Measurements from ENCODE around the gene SLC4A5.

DNA sequence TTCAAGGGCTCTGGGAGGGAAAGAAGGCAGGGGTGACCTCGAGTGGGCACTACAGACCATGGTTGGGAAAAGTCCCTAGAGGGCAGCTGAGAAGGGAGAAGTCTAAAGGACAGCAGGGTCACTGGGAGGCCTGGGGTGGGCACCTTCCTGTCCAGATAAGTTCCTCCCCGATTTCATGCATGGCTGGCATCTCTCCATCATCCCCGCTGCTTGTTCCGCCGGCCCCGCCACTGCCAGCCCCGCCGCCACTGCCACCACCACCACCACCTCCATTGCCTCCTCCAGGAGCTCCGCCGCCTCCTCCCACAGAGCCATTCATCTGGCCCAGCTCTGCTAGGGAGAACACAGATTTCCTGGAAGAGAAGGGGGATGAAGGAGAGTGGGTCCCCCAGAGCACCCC is 91.2 kb downstream of the SLC4A5 start:
- TF ChIP-seq, protein P1, sequence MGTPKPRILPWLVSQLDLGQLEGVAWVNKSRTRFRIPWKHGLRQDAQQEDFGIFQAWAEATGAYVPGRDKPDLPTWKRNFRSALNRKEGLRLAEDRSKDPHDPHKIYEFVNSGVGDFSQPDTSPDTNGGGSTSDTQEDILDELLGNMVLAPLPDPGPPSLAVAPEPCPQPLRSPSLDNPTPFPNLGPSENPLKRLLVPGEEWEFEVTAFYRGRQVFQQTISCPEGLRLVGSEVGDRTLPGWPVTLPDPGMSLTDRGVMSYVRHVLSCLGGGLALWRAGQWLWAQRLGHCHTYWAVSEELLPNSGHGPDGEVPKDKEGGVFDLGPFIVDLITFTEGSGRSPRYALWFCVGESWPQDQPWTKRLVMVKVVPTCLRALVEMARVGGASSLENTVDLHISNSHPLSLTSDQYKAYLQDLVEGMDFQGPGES (IDR thresholded peaks at IDR 0.05; ENCODE audit: low read depth, low read length), result no peak
- TF ChIP-seq, protein P2, sequence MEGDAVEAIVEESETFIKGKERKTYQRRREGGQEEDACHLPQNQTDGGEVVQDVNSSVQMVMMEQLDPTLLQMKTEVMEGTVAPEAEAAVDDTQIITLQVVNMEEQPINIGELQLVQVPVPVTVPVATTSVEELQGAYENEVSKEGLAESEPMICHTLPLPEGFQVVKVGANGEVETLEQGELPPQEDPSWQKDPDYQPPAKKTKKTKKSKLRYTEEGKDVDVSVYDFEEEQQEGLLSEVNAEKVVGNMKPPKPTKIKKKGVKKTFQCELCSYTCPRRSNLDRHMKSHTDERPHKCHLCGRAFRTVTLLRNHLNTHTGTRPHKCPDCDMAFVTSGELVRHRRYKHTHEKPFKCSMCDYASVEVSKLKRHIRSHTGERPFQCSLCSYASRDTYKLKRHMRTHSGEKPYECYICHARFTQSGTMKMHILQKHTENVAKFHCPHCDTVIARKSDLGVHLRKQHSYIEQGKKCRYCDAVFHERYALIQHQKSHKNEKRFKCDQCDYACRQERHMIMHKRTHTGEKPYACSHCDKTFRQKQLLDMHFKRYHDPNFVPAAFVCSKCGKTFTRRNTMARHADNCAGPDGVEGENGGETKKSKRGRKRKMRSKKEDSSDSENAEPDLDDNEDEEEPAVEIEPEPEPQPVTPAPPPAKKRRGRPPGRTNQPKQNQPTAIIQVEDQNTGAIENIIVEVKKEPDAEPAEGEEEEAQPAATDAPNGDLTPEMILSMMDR (IDR thresholded peaks at IDR 0.05), result no peak
- TF ChIP-seq RAD21 (IDR thresholded peaks at IDR 0.05; ENCODE audit: low read length), result no peak
- no peak for TF ChIP-seq POLR2AphosphoS5 (IDR thresholded peaks at IDR 0.05; ENCODE audit: low read depth, low read length)
- no peak for TF ChIP-seq TAF1 (IDR thresholded peaks at IDR 0.05; ENCODE audit: borderline replicate concordance, low read depth, low read length)
- TF ChIP-seq SMC3 (IDR thresholded peaks at IDR 0.05; ENCODE audit: low read depth, low read length), result no peak
- TF ChIP-seq RCOR1 (IDR thresholded peaks at IDR 0.05; ENCODE audit: low read length), result no peak
- no peak for TF ChIP-seq NFIC (IDR thresholded peaks at IDR 0.05; ENCODE audit: borderline replicate concordance)
- TF ChIP-seq JUND (IDR thresholded peaks at IDR 0.05), result no peak
- no peak for TF ChIP-seq FOSL2 (IDR thresholded peaks at IDR 0.05; ENCODE audit: borderline replicate concordance, low read depth)
- no peak for TF ChIP-seq NRF1 (IDR thresholded peaks at IDR 0.05; ENCODE audit: low read depth, low read length)
- TF ChIP-seq EP300 (IDR thresholded peaks at IDR 0.05; ENCODE audit: borderline replicate concordance in 1 of 2, low read depth in 1 of 2, low read length in 1 of 2), result no peak
- TF ChIP-seq, protein P3, sequence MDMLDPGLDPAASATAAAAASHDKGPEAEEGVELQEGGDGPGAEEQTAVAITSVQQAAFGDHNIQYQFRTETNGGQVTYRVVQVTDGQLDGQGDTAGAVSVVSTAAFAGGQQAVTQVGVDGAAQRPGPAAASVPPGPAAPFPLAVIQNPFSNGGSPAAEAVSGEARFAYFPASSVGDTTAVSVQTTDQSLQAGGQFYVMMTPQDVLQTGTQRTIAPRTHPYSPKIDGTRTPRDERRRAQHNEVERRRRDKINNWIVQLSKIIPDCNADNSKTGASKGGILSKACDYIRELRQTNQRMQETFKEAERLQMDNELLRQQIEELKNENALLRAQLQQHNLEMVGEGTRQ (IDR thresholded peaks at IDR 0.05; ENCODE audit: borderline replicate concordance, low read depth, low read length), result no peak
